ENCODE results near the gene ETFB.

ETFB gene

GRCh38 chr19:51331193-51331592, 35.0 kb downstream of the ETFB start:
- Histone ChIP-seq H3K36me3 (ENCODE audit: control insufficient read depth in 2 of 2, insufficient read depth in 1 of 2, low read length in 2 of 2) (no peaks in the 10 kb centered on the region), H3K4me1 (ENCODE audit: control insufficient read depth, insufficient read depth, low read length) (no peaks in the 10 kb centered on the region), H3K4me3 (ENCODE audit: low read depth, low read length) (no peak overlapping the region), H3K27ac (ENCODE audit: extremely low read depth, low read depth, low read length) (no peak overlapping the region), H3K9me3 (ENCODE audit: control insufficient read depth, insufficient read depth, low read depth, low read length) (no peaks in the 10 kb centered on the region)
- POLR2A ChIA-PET: interaction anchor here (0.6 to 1.0 kb wide), 2 partner anchors 8 to 1477 kb away, joined by 3 to 4 read pairs; no protein-coding TSS in a partner anchor
- TF ChIP-seq ZNF791 (tag by site-specific recombination; IDR thresholded peaks at IDR 0.05) (no peak), ZNF133 (tag by site-specific recombination; IDR thresholded peaks at IDR 0.05) (no peak)
- CTCF ChIA-PET: interaction anchor here (0.6 to 1.2 kb wide), 3 partner anchors 8 to 48 kb away, joined by 3 to 4 read pairs (median 3); no protein-coding TSS in a partner anchor

- Histone ChIP-seq H3K36me3 (ENCODE audit: control insufficient read depth in 2 of 2, insufficient read depth in 1 of 2, low read length in 2 of 2) (no peaks in the 10 kb centered on the region), H3K9me3 (ENCODE audit: control insufficient read depth, insufficient read depth, low read depth, low read length) (no peaks in the 10 kb centered on the region), H3K27ac (ENCODE audit: extremely low read depth, low read depth, low read length) (no peak overlapping the region), H3K4me3 (ENCODE audit: low read depth, low read length) (no peak overlapping the region), H3K4me1 (ENCODE audit: control insufficient read depth, insufficient read depth, low read length) (no peaks in the 10 kb centered on the region)
- ChIA-PET CTCF (interaction anchor here (1.2 kb wide), 1 partner anchor 15 kb away, joined by 4 read pairs; no protein-coding TSS in a partner anchor), POLR2A (interaction anchor here (0.6 to 1.0 kb wide), 2 partner anchors 9 to 1478 kb away, joined by 3 to 4 read pairs; no protein-coding TSS in a partner anchor)
- TF ChIP-seq ZBTB8A (tag by site-specific recombination; IDR thresholded peaks at IDR 0.05) (no peak), ZNF398 (tag by site-specific recombination; IDR thresholded peaks at IDR 0.05) (no peak), ZNF692 (tag by site-specific recombination; IDR thresholded peaks at IDR 0.05) (no peak), OVOL3 (tag by site-specific recombination; IDR thresholded peaks at IDR 0.05) (no peak), ZIC2 (tag by site-specific recombination; IDR thresholded peaks at IDR 0.05) (no peak), ZNF626 (tag by site-specific recombination; IDR thresholded peaks at IDR 0.05) (no peak), PBX3 (CRISPR knock-in tag; IDR thresholded peaks at IDR 0.05) (no peak), AEBP2 (tag by site-specific recombination; IDR thresholded peaks at IDR 0.05; ENCODE audit: borderline replicate concordance) (no peak)
Measured at GRCh38 chr19:51330366-51330765, 35.8 kb downstream of the ETFB start.

GRCh38 chr19:51329411-51329810, 36.8 kb downstream of the ETFB start:
- POLR2A ChIA-PET: interaction anchor here (2.4 kb wide), 1 partner anchor 11 kb away, joined by 9 read pairs; no protein-coding TSS in a partner anchor
- Histone ChIP-seq H3K4me1 (ENCODE audit: control insufficient read depth, insufficient read depth, low read length) (no peaks in the 10 kb centered on the region), H3K4me3 (ENCODE audit: low read depth, low read length) (no peak overlapping the region), H3K9me3 (ENCODE audit: control insufficient read depth, insufficient read depth, low read depth, low read length) (no peaks in the 10 kb centered on the region), H3K36me3 (ENCODE audit: control insufficient read depth in 2 of 2, insufficient read depth in 1 of 2, low read length in 2 of 2) (no peaks in the 10 kb centered on the region), H3K27ac (ENCODE audit: extremely low read depth, low read depth, low read length) (no peak overlapping the region)
- CTCF ChIA-PET: interaction anchor here (0.7 to 1.6 kb wide), 2 partner anchors 9 to 173 kb away, joined by 3 to 4 read pairs; no protein-coding TSS in a partner anchor
- TF ChIP-seq ZNF16 (tag by site-specific recombination; IDR thresholded peaks at IDR 0.05; ENCODE audit: low read depth) (no peak), ZNF704 (tag by site-specific recombination; IDR thresholded peaks at IDR 0.05) (no peak), ZBTB8A (tag by site-specific recombination; IDR thresholded peaks at IDR 0.05) (no peak), ELK4 (IDR thresholded peaks at IDR 0.05; ENCODE audit: borderline replicate concordance, low read depth, low read length) (no peak), GLIS1 (tag by site-specific recombination; IDR thresholded peaks at IDR 0.05) (no peak), ZFP37 (tag by site-specific recombination; IDR thresholded peaks at IDR 0.05) (no peak), ATF2 (tag by site-specific recombination; IDR thresholded peaks at IDR 0.05; ENCODE audit: low read depth) (no peak), ZNF266 (tag by site-specific recombination; IDR thresholded peaks at IDR 0.05; ENCODE audit: low read depth) (no peak), MEIS1 (CRISPR knock-in tag; IDR thresholded peaks at IDR 0.05; ENCODE audit: borderline replicate concordance) (no peak), TRIM28 (IDR thresholded peaks at IDR 0.05; ENCODE audit: borderline replicate concordance, low read length) (no peak), ZSCAN4 (tag by site-specific recombination; IDR thresholded peaks at IDR 0.05) (no peak)

Measured in HEK293 (cell line).